HL-60/S4 treated with phorbol 12-myristate 13-acetate at 8.2 ng/mL for 4 days and 3 days (cell line): ENCODE measurements around the gene ZDHHC5.
"Not testable (repeated sequence)": the region's sequence is repeated elsewhere in the genome, so short reads cannot be mapped to it uniquely, and the experiment has no call there.

Experiments
- in situ Hi-C: fragments of 300-500 bp; cut with MboI; formaldehyde crosslinking; loops from 2 replicates; pipeline ENCODE4 v1.15.0; 2022; ENCODE audit warnings: low sequenced_read_pairs

The ZDHHC5 gene

GRCh38 chr11:57643802-57644201 lies 24.1 kb upstream of the ZDHHC5 start:
- in situ Hi-C loops = loop anchor here (5.0 to 10.0 kb wide), 2 partner anchors 77 to 299 kb away; partner anchors contain the start of gene UBE2L6

- in situ Hi-C loops = loop anchor here (5.0 to 10.0 kb wide), 2 partner anchors 78 to 300 kb away; partner anchors contain the start of gene UBE2L6
Measured at GRCh38 chr11:57644748-57645688, 22.9 kb upstream of the ZDHHC5 start.

- in situ Hi-C loops = loop anchor here (10.0 kb wide), 1 partner anchor 301 kb away; no protein-coding TSS in a partner anchor
Measured at GRCh38 chr11:57645689-57646085, 22.2 kb upstream of the ZDHHC5 start.

GRCh38 chr11:57646194-57646798 lies 21.6 kb upstream of the ZDHHC5 start:
- in situ Hi-C loops = loop anchor here (10.0 kb wide), 1 partner anchor 301 kb away; no protein-coding TSS in a partner anchor

GRCh38 chr11:57646799-57647303 lies 21.1 kb upstream of the ZDHHC5 start:
- in situ Hi-C loops = loop anchor here (10.0 kb wide), 1 partner anchor 302 kb away; no protein-coding TSS in a partner anchor

GRCh38 chr11:57647372-57647771 lies 20.5 kb upstream of the ZDHHC5 start:
- in situ Hi-C loops = loop anchor here (10.0 kb wide), 1 partner anchor 303 kb away; no protein-coding TSS in a partner anchor

GRCh38 chr11:57647960-57648800 lies 19.7 kb upstream of the ZDHHC5 start:
- in situ Hi-C loops = loop anchor here (10.0 kb wide), 1 partner anchor 303 kb away; no protein-coding TSS in a partner anchor

- in situ Hi-C loops = loop anchor here (10.0 kb wide), 1 partner anchor 304 kb away; no protein-coding TSS in a partner anchor
Measured at GRCh38 chr11:57648801-57649735, 18.8 kb upstream of the ZDHHC5 start.

- in situ Hi-C loops = loop anchor here (10.0 kb wide), 1 partner anchor 305 kb away; no protein-coding TSS in a partner anchor
Measured at GRCh38 chr11:57649826-57650738, 17.8 kb upstream of the ZDHHC5 start, which contains the start of gene YPEL4. Gene YPEL4, minus strand, starts transcription at chr11:57649912. Its CDS starts 2,805 bp downstream, at chr11:57647107.

- in situ Hi-C loops = no loop called here
Measured at GRCh38 chr11:57650739-57651090, 17.2 kb upstream of the ZDHHC5 start.

GRCh38 chr11:57651408-57651807 lies 16.5 kb upstream of the ZDHHC5 start:
- in situ Hi-C loops = no loop called here

- in situ Hi-C loops = not testable (repeated sequence)
Measured at GRCh38 chr11:57652230-57652629, 15.7 kb upstream of the ZDHHC5 start.

- in situ Hi-C loops = no loop called here
Measured at GRCh38 chr11:57652662-57653061, 15.3 kb upstream of the ZDHHC5 start.

- in situ Hi-C loops = no loop called here
Measured at GRCh38 chr11:57653163-57653562, 14.8 kb upstream of the ZDHHC5 start.

GRCh38 chr11:57656885-57657193 lies 11.1 kb upstream of the ZDHHC5 start:
- in situ Hi-C loops = no loop called here

- in situ Hi-C loops = no loop called here
Measured at GRCh38 chr11:57657194-57658022, 10.5 kb upstream of the ZDHHC5 start, which contains the start of gene CLP1. Gene CLP1, plus strand, starts transcription at chr11:57657762. Its CDS starts 1,715 bp downstream, at chr11:57659477.

- in situ Hi-C loops = no loop called here
Measured at GRCh38 chr11:57658023-57658361, 9.9 kb upstream of the ZDHHC5 start.
